GM23338 (cell line): Measurements from ENCODE around the gene ACOT2. TPM values are rescaled to one million over a fixed set of nuclear protein-coding genes. Genes with fewer than 3 reads are reported as not detected.
"Not testable (repeated sequence)": the region's sequence is repeated elsewhere in the genome, so short reads cannot be mapped to it uniquely, and the experiment has no call there.

Experiments used
- ATAC-seq: fragments of 200-7000 bp; cut with Tn5 transposase; 3 replicates; pipeline ENCODE4 v1.9.1; 2020
- DNase-seq: peaks from one replicate; pipeline ENCODE4 v3.0.0-alpha.2; 2015; ENCODE audit warnings: low spot score
- H2AFZ ChIP-seq: fragments of 200-600 bp; sonication (generic); 2 replicates; pipeline ENCODE4 v1.8.0; 2016; ENCODE audit warnings: antibody characterized with exemption, mild to moderate bottlenecking, moderate library complexity
- H3F3A ChIP-seq: fragments of 200-600 bp; sonication (generic); replicated peaks from 2 replicates; pipeline ENCODE4 v1.8.0; 2017; ENCODE audit warnings: antibody characterized with exemption, mixed run types, low read depth
- H3K27ac ChIP-seq: fragments of 200-600 bp; sonication (generic); 2 replicates; pipeline ENCODE4 v1.6.1; 2016; ENCODE audit warnings: low read depth
- H3K27me3 ChIP-seq: fragments of 200-600 bp; sonication (generic); 2 replicates; pipeline ENCODE4 v1.8.0; 2016; ENCODE audit warnings: mild to moderate bottlenecking, mixed run types, moderate library complexity; ENCODE audit not compliant: insufficient read depth
- H3K36me3 ChIP-seq: fragments of 200-600 bp; sonication (generic); 2 replicates; pipeline ENCODE4 v1.8.0; 2016; ENCODE audit warnings: mild to moderate bottlenecking; ENCODE audit not compliant: insufficient read depth
- H3K4me1 ChIP-seq: fragments of 200-600 bp; sonication (generic); 2 replicates; pipeline ENCODE4 v1.8.0; 2016; ENCODE audit warnings: mild to moderate bottlenecking, moderate library complexity; ENCODE audit not compliant: insufficient read depth
- H3K4me2 ChIP-seq: fragments of 200-600 bp; sonication (generic); 2 replicates; pipeline ENCODE4 v1.7.1; 2017; ENCODE audit warnings: mixed run types
- H3K4me3 ChIP-seq: fragments of 200-600 bp; sonication (generic); 2 replicates; pipeline ENCODE4 v1.6.1; 2016; ENCODE audit warnings: mixed run types
- H3K79me2 ChIP-seq: fragments of 200-600 bp; sonication (generic); replicated peaks from 2 replicates; pipeline ENCODE4 v1.8.0; 2017; ENCODE audit warnings: mild to moderate bottlenecking; ENCODE audit not compliant: insufficient read depth
- H3K9me2 ChIP-seq: fragments of 200-600 bp; sonication (generic); 2 replicates; pipeline ENCODE4 v1.8.0; 2017; ENCODE audit not compliant: insufficient read depth
- H4K20me1 ChIP-seq: fragments of 200-600 bp; sonication (generic); replicated peaks from 2 replicates; pipeline ENCODE4 v1.8.0; 2017; ENCODE audit warnings: mild to moderate bottlenecking; ENCODE audit not compliant: insufficient read depth
- H3K27ac Mint-ChIP-seq: 2 replicates; pipeline ENCODE4 v1.8.0; 2020; ENCODE audit warnings: inconsistent platforms, mild to moderate bottlenecking, moderate library complexity, mixed read lengths
- H3K27me3 Mint-ChIP-seq: 3 replicates; pipeline ENCODE4 v1.8.0; 2022; ENCODE audit warnings: low read depth, mild to moderate bottlenecking, moderate library complexity, mixed read lengths, inconsistent platforms; ENCODE audit not compliant: insufficient read depth, poor library complexity
- H3K36me3 Mint-ChIP-seq: 3 replicates; pipeline ENCODE4 v1.8.0; 2021; ENCODE audit warnings: low read depth, mild to moderate bottlenecking, inconsistent platforms, moderate library complexity, mixed read lengths
- H3K4me1 Mint-ChIP-seq: 3 replicates; pipeline ENCODE4 v1.8.0; 2020; ENCODE audit warnings: mild to moderate bottlenecking, inconsistent platforms, mixed read lengths
- H3K4me3 Mint-ChIP-seq: 3 replicates; pipeline ENCODE4 v1.8.0; 2021; ENCODE audit warnings: moderate library complexity, mild to moderate bottlenecking, inconsistent platforms, mixed read lengths
- H3K9me3 Mint-ChIP-seq: 3 replicates; pipeline ENCODE4 v1.8.0; 2020; ENCODE audit warnings: moderate library complexity, mild to moderate bottlenecking, inconsistent platforms, mixed read lengths
- CREB1 ChIP-seq: fragments of 250-450 bp; sonication (Bioruptor Pico); IDR thresholded peaks from 2 replicates; pipeline ENCODE4 v1.5.0; 2020; ENCODE audit warnings: low read depth, mild to moderate bottlenecking, moderate library complexity
- CTCF ChIP-seq, 2 experiments: fragments of 200-600 bp in 1 of 2; sonication (generic) in 1 of 2; conservative IDR thresholded peaks; 2 replicates each; pipeline versions ENCODE4 v1.5.1 to v1.6.1; 2016 to 2017; ENCODE audit warnings: antibody characterized with exemption in 2 of 2, low read depth in 2 of 2, mild to moderate bottlenecking in 2 of 2, moderate library complexity in 1 of 2
- JUNB ChIP-seq: IDR thresholded peaks from one replicate; pipeline ENCODE4 v1.6.1; 2016; ENCODE audit warnings: antibody characterized with exemption; ENCODE audit not compliant: unreplicated experiment
- NANOG ChIP-seq: IDR thresholded peaks from 2 replicates; pipeline ENCODE4 v1.6.1; 2016; ENCODE audit warnings: antibody characterized with exemption, borderline replicate concordance
- POLR2AphosphoS5 ChIP-seq: IDR thresholded peaks from 2 replicates; pipeline ENCODE4 v1.6.1; 2016; ENCODE audit warnings: antibody characterized with exemption, low read depth
- STAT1 ChIP-seq: IDR thresholded peaks from one replicate; pipeline ENCODE4 v1.6.1; 2016; ENCODE audit warnings: antibody characterized with exemption; ENCODE audit not compliant: unreplicated experiment
- ZNF114 ChIP-seq: fragments of 250-450 bp; sonication (Bioruptor Pico); IDR thresholded peaks from 2 replicates; pipeline ENCODE4 v1.5.0; 2020; ENCODE audit warnings: mild to moderate bottlenecking, moderate library complexity
- polyA plus RNA-seq: library from polyadenylated mRNA; unstranded; fragments of >200 nt; fragmentation: Nextera tagmentation; extraction: Ambion mirVana; gene quantifications from 2 replicates; pipeline ENCODE4 v1.2.1, GENCODE V29; 2016
- total RNA-seq: library from RNA; depleted of rRNA; stranded (reverse); fragments of >200 nt; shearing (Covaris generic); gene quantifications from 2 replicates; pipeline ENCODE4 v1.2.3, GENCODE V29; 2014
- TF ChIP-seq, protein P1 (sequence below): fragments of 250-450 bp; sonication (Bioruptor Pico); IDR thresholded peaks from 2 replicates; pipeline ENCODE4 v1.5.0; 2020; ENCODE audit warnings: mild to moderate bottlenecking, moderate library complexity

ACOT2 gene
- total and polyA plus RNA-seq, 2 experiments from 2014 or later, result 9.6 to 10.7 TPM

DNA sequence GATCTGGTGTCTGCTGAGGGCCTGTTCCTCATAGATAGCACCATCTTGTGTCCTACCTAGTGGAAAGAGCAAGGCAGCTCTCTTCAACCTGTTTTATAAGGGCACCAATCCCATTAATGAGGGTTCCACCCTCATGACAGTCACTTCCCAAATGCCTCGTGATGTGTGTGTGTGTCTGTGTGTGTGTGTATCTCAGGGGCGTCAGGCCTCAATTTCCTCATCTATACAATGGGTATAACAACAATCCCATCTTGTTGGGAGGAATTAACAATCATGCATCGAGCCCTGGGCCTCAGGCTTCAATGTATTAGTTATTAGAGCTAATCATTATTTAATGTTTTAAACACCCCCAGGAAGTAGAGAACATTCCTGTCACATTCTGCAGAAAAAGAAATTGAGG is 19.9 kb upstream of the ACOT2 start:
- not testable (repeated sequence) for H3K36me3 ChIP-seq, H3K4me2 ChIP-seq, H3K9me3 Mint-ChIP-seq, H3K27ac Mint-ChIP-seq, H3K4me3 Mint-ChIP-seq, H3K4me3 ChIP-seq, H3K9me2 ChIP-seq, H3K27ac ChIP-seq, H3K4me1 ChIP-seq, DNase-seq, H3K27me3 ChIP-seq, H3K27me3 Mint-ChIP-seq, H2AFZ ChIP-seq, H3K4me1 Mint-ChIP-seq, H3K36me3 Mint-ChIP-seq, H4K20me1 ChIP-seq, H3F3A ChIP-seq, H3K79me2 ChIP-seq, ATAC-seq

- not testable (repeated sequence) for H3K9me2 ChIP-seq, H3K27ac ChIP-seq, H3K4me2 ChIP-seq, H3F3A ChIP-seq, H3K27ac Mint-ChIP-seq, H3K79me2 ChIP-seq, H4K20me1 ChIP-seq, H3K4me1 ChIP-seq, H3K9me3 Mint-ChIP-seq, H3K36me3 ChIP-seq, H3K4me1 Mint-ChIP-seq, H3K4me3 ChIP-seq, H3K4me3 Mint-ChIP-seq, H3K27me3 ChIP-seq, H3K36me3 Mint-ChIP-seq, ATAC-seq, DNase-seq, H2AFZ ChIP-seq, H3K27me3 Mint-ChIP-seq
Measured at GRCh38 chr14:73549889-73550524, 19.0 kb upstream of the ACOT2 start.

- Mint-ChIP-seq H3K9me3 (no peaks in the 10 kb centered on the region), H3K4me1 (peaks cover 6% of the 10 kb centered on the region; the same call in 2 of the 3 replicates), H3K27ac (peak overlapping the region; percentile 86), H3K36me3 (no peaks in the 10 kb centered on the region), H3K27me3 (peaks cover 7% of the 10 kb centered on the region), H3K4me3 (no peak overlapping the region)
- Histone ChIP-seq H3K4me1 (no peaks in the 10 kb centered on the region; the same call in 1 of the 2 replicates), H3K27ac (no peak overlapping the region), H3F3A (no peaks in the 10 kb centered on the region), H4K20me1 (no peaks in the 10 kb centered on the region), H3K36me3 (no peaks in the 10 kb centered on the region), H2AFZ (peak overlapping the region; percentile 89), H3K27me3 (no peaks in the 10 kb centered on the region), H3K79me2 (no peaks in the 10 kb centered on the region), H3K4me3 (no peak overlapping the region), H3K4me2 (no peak overlapping the region), H3K9me2 (no peaks in the 10 kb centered on the region)
- no peak for DNase-seq
- peak; percentile 69; the same call in 2 of the 3 replicates for ATAC-seq
- TF ChIP-seq CREB1 (no peak), JUNB (no peak), STAT1 (no peak), ZNF114 (CRISPR knock-in tag) (no peak), NANOG (no peak), CTCF (conservative IDR thresholded peaks at IDR 0.05; ENCODE audit: low read depth in 2 of 2) (no peak), POLR2AphosphoS5 (no peak)
- TF ChIP-seq, protein P1, sequence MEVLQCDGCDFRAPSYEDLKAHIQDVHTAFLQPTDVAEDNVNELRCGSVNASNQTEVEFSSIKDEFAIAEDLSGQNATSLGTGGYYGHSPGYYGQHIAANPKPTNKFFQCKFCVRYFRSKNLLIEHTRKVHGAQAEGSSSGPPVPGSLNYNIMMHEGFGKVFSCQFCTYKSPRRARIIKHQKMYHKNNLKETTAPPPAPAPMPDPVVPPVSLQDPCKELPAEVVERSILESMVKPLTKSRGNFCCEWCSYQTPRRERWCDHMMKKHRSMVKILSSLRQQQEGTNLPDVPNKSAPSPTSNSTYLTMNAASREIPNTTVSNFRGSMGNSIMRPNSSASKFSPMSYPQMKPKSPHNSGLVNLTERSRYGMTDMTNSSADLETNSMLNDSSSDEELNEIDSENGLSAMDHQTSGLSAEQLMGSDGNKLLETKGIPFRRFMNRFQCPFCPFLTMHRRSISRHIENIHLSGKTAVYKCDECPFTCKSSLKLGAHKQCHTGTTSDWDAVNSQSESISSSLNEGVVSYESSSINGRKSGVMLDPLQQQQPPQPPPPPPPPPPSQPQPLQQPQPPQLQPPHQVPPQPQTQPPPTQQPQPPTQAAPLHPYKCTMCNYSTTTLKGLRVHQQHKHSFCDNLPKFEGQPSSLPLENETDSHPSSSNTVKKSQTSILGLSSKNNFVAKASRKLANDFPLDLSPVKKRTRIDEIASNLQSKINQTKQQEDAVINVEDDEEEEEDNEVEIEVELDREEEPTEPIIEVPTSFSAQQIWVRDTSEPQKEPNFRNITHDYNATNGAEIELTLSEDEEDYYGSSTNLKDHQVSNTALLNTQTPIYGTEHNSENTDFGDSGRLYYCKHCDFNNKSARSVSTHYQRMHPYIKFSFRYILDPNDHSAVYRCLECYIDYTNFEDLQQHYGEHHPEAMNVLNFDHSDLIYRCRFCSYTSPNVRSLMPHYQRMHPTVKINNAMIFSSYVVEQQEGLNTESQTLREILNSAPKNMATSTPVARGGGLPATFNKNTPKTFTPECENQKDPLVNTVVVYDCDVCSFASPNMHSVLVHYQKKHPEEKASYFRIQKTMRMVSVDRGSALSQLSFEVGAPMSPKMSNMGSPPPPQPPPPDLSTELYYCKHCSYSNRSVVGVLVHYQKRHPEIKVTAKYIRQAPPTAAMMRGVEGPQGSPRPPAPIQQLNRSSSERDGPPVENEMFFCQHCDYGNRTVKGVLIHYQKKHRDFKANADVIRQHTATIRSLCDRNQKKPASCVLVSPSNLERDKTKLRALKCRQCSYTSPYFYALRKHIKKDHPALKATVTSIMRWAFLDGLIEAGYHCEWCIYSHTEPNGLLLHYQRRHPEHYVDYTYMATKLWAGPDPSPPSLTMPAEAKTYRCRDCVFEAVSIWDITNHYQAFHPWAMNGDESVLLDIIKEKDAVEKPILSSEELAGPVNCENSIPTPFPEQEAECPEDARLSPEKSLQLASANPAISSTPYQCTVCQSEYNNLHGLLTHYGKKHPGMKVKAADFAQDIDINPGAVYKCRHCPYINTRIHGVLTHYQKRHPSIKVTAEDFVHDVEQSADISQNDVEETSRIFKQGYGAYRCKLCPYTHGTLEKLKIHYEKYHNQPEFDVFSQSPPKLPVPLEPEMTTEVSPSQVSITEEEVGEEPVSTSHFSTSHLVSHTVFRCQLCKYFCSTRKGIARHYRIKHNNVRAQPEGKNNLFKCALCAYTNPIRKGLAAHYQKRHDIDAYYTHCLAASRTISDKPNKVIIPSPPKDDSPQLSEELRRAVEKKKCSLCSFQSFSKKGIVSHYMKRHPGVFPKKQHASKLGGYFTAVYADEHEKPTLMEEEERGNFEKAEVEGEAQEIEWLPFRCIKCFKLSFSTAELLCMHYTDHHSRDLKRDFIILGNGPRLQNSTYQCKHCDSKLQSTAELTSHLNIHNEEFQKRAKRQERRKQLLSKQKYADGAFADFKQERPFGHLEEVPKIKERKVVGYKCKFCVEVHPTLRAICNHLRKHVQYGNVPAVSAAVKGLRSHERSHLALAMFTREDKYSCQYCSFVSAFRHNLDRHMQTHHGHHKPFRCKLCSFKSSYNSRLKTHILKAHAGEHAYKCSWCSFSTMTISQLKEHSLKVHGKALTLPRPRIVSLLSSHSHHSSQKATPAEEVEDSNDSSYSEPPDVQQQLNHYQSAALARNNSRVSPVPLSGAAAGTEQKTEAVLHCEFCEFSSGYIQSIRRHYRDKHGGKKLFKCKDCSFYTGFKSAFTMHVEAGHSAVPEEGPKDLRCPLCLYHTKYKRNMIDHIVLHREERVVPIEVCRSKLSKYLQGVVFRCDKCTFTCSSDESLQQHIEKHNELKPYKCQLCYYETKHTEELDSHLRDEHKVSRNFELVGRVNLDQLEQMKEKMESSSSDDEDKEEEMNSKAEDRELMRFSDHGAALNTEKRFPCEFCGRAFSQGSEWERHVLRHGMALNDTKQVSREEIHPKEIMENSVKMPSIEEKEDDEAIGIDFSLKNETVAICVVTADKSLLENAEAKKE (CRISPR knock-in tag), result no peak
Measured at GRCh38 chr14:73553845-73554244, 15.2 kb upstream of the ACOT2 start.
